GF-D8 (cell line): ENCODE measurements around the gene CKMT2.
"Not testable (repeated sequence)": the region's sequence is repeated elsewhere in the genome, so short reads cannot be mapped to it uniquely, and the experiment has no call there.

Source experiments
- DNase-seq: peaks from one replicate; lab custom pipeline; 2025; lab: John Stamatoyannopoulos, UW

Gene CKMT2

GRCh38 chr5:81251922-81252321 lies 18.8 kb downstream of the CKMT2 start:
- DNase-seq: no peak

DNA sequence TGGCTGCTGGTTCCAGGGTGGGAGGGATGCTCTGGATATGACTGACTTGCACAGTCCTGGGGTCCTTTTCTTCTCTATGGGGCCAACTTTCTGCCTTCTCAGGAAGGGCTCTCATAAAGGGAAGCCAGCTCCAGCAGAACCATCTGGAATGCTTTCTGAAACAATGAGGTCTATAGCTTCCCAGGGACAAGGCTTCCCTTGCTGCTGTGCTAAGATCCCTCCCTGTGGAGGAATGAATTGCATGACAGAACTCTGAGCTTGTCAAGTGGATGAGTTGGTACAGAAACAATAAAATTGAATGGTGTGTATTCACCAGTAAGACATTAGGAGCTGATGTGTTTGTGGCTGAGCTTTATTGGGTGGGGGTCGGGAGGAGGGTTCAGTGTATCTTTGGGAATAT lies 19.8 kb downstream of the CKMT2 start:
- no peak for DNase-seq

- DNase-seq: no peak
Measured at GRCh38 chr5:81253875-81254274, 20.8 kb downstream of the CKMT2 start.

DNA sequence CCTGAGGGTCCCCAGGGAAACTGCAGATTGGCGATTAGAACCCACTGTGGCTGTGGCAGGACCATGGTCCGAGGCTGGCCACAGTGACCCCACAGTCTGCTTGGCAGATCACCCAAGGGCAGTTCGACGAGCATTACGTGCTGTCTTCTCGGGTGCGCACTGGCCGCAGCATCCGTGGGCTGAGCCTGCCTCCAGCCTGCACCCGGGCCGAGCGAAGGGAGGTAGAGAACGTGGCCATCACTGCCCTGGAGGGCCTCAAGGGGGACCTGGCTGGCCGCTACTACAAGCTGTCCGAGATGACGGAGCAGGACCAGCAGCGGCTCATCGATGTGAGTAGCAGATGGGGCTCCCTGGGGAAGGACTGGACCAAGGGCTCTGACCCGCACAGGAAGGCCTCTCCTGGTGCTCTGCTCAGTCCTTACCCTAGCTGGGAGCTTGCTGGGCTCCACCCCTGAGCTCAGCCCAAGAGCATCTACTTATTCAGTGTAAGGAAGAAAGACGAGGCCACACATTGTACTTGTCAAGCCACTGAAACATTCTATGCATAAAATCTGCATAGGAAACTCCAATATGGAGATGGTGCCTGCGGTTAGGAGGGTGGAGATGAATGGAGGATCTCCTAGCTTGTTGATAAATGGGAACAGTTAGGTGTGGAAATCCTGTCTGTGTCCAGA lies 21.9 kb downstream of the CKMT2 start:
- DNase-seq: no peak

DNA sequence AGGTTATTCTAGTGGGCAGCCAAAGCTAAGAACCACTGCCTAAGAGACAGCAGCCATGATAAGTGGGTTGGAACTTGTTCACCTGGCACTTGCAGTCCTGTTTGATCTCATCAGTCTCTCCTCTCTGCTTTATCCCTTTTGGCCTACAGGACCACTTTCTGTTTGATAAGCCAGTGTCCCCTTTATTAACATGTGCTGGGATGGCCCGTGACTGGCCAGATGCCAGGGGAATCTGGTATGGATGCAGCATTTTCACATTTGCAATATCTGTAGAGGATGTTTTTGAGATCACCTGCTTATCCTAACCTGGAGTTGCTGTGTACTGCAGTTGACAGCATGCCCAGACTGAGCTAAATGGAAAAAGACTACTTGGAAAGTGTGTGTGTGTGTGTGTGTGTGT lies 23.6 kb downstream of the CKMT2 start:
- DNase-seq: no peak

DNA sequence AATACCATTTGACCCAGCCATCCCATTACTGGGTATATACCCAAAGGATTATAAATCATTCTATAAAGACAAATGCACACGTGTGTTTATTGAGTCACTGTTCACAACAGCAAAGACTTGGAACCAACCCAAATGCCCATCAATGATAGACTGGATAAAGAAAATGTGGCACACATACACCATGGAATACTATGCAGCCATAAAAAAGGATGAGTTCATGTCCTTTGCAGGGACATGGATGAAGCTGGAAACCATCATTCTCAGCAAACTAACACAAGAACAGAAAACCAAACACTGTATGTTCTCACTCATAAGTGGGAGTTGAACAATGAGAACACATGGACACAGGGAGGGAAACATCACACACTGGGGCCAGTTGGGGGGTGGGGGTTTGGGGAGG lies 29.7 kb downstream of the CKMT2 start:
- DNase-seq: not testable (repeated sequence)

GRCh38 chr5:81265101-81265500 lies 32.0 kb downstream of the CKMT2 start:
- DNase-seq: no peak

DNA sequence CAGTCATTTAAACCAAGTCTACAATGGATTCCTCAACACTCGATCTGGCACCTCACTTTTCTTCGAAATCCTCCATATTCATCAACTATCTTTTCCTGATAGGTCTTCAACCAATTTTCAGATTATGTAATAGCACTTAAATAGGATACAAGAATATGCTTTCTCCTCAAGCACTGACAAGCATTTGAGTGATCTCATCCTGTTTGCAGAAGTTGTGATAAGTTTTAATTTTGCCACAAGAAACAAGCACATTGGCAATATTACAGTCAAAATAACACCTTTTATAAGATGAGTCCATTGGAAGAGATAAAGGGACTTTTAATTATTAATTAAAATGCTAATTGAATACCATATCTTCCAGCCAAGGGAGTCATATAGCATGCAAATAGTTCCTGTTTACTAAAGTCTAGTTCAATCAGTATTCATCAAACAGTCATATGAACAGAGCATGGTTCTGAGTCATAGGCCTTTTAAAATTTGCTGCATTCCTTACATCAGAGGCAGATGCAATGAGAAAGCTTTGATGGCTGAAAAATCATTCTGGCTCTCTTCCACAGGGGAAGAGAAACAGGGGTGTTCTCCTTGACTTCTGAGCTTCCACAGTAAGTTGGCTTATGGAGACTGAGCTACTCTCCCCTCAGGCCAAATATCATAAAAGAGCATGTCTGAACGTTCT lies 35.5 kb downstream of the CKMT2 start:
- no peak for DNase-seq

DNA sequence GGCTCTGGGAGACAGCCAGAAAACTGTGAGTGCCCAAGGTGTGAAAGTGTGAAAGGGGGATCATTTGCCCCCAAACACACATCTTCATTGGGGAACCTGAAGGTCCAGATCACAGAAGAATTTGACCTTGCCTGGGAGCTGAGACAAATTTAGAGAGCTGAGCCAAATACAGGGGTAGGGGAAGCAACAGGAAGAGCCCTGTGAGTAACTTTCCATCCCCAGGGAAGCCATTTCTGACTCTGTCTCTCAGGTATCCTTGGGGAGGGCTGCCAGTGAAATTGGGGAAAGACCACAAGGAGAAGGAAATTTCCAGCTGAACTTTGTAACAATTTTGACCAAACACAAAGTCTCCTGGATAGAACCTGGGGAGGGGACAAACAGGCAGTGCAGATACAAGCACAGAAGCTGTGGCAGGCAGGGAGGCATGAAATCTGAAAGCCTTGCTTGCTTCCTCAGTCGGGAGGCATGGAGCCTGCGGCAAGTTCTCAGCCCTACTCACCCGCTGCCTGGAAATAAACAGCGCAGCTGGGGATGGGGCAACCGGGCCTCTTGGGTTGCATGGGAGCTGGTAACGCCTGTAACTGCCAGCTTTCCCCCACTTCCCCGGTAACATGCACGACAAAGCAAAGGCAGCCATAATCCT lies 36.8 kb downstream of the CKMT2 start:
- DNase-seq: no peak

GRCh38 chr5:81270394-81271027 lies 37.4 kb downstream of the CKMT2 start:
- DNase-seq: not testable (repeated sequence)

GRCh38 chr5:81283976-81284375 lies 50.9 kb downstream of the CKMT2 start:
- DNase-seq: peak; percentile 33

DNA sequence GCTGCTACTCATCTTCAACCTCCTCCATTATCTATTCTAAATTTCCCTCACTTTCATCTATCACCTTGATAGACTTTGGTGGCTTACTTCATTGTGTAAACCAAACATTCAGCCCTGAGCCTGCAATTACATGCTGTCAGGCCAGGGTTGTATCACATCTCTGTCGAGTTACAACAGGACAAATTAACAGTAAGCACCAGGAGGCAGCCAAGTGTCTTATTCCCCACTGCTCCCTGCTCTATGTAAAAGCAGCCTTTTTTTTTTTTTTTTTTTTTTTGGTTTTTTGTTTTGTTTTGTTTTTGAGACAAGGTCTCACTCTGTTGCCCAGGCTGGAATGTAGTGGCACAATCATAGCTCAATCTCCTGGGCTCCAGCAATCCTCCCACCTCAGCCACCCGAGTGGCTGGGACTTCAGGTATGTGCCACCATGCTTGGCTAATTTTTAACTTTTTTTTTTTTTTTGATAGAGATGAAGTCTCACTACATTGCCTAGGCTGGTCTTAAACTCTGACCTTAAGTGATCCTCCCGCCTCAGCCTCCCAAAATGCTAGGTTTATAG lies 53.0 kb downstream of the CKMT2 start:
- no peak for DNase-seq

DNA sequence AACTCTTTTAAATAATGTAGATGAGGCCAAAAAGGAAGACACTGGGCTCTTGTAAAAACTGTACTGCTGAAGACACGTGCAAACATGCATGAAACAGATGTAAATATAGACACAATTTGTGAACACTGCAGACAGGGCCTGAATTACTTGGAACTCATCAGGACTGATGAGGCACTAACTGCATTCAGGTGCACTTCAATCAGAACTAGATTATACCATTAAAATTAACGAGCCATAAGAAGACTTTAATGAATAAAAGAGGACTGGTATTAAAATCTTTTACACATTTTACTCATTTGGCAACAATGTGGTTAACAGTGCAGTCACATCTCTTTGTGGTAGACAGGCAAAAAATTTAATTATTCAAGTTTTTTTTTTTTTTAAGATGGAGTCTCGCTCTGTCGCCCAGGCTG lies 54.9 kb downstream of the CKMT2 start:
- DNase-seq: no peak

GRCh38 chr5:81290146-81290545 lies 57.0 kb downstream of the CKMT2 start:
- no peak for DNase-seq

DNA sequence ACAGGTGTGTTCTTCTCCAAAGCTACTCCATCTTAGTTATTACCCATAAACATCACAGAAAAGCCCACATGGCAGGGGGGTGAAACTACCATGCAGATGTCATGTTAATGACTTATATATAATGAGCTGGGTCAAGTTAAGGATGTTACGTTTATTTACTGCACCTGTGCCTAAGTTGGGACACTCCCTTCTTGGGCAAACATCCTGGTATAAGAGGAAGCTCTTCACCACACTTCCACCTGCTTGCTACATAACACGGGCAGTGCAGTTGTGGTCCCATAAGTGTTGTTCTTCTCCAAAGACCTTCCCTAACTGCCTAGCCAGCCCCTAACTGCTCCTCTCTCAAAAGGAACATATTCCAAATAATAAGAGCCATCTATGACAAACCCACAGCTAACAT lies 59.0 kb downstream of the CKMT2 start:
- peak; percentile 3 for DNase-seq

- DNase-seq: not testable (repeated sequence)
Measured at GRCh38 chr5:81294021-81294420, 60.9 kb downstream of the CKMT2 start.

DNA sequence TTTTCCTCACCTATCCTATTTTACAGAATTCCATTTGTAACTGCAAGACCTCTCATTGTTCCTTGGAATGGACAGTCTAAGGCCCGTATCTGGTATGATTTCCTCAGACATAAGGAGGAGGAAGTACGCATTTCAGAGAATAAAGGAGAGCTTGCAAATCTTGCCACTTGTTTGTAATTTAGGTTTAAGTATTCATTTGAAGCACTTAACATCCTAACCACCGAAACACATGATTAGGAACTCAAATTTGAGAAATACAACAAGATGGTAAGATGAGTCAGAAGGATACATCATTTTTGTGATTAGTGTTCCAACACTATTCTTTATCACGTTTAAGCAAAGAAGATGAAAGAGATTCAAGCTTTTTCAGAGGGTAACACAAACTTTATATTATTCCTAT lies 64.4 kb downstream of the CKMT2 start:
- DNase-seq: no peak

DNA sequence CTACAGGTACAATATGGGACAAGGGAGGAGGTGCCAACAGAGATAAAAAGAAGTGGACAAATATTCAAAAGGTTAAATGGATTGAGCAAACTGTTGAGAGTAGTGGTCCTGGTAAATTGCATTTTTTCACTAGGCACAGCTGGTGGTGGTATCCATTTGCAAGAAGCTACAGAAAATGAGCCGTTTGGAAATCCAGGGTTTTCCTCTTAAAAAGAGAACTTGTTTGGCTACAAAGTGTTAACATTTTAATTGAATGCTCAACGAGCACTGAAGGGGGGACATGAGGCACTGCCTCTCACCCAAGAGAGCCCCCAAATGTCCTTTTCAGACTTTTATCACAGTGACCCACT lies 67.8 kb downstream of the CKMT2 start:
- DNase-seq: no peak

DNA sequence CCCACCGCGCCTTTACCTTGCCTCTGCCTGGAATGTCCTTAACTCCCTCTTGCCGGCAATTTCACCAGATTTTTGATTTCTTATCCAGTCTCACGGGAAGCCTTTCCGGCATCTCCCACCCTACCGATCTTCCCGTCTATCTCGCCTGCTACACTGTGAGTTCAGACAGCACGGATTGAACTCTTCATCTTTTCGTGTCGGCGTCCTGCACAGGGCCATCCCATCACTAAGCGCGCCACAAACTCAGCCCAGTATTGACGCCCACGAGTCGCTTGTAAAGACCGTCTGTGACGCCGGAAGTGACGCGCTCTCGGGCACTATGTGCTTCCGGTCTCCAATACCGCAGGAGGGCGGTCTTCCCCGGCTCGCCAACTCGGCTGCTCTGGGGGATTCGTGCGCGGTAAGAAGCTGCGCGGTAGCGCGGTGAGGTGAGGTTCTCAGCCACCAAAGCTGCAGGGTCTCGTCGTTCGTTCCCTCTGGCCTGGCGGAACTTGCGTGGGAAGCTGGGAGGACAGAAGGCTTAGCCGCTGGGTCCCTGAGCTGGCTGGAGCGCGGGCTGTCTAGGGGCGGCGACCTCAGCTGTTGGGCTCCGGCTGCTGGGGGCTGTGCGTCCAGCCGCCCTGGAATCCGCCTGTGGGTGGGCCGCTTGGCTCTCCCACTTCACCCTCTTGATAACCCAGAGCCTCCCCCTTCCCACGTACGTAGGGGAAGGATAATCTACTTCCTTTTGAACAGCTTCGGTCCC lies 68.3 kb downstream of the CKMT2 start, which contains the start of gene ZCCHC9:
Gene ZCCHC9, plus strand, starts transcription at position 317 of the 745 bp plus-strand sequence. CDS start 3,171 bp downstream, outside the sequence.
- peak; percentile 38 for DNase-seq

- DNase-seq: no peak
Measured at GRCh38 chr5:81302596-81302995, 69.5 kb downstream of the CKMT2 start.

- no peak for DNase-seq
Measured at GRCh38 chr5:81303563-81303962, 70.4 kb downstream of the CKMT2 start.

- DNase-seq: no peak
Measured at GRCh38 chr5:81305785-81306184, 72.7 kb downstream of the CKMT2 start.
